Measurements from ENCODE around the gene PTPRB. TPM values are rescaled to one million over a fixed set of nuclear protein-coding genes. Genes with fewer than 3 reads are reported as not detected.

The PTPRB gene
- total and polyA plus RNA-seq, 2 donors (not counting 3 experiments of a cell fraction or from before 2014, with no cell fraction given) = 64.1 to 151 TPM

DNA sequence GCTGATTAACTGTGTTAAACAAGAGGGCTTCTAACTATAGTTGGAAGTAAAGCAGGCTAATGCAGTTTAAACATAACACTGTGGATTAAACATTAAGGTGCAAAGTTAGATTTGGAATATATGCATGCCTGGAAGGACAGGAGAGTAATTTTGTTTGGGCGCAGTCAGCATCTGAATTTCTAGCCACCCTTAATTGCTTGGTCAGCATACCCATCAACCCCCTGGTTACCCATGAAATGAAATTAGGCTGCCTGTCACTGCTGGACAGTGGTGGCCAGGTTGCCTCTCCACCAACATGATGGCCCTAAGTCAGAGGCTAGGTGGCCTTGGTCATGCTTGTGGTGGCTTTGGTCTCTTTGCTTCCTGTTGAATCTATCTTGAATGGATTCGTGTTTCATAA lies 30.0 kb upstream of the PTPRB start:
- Histone ChIP-seq H3K79me2 (ENCODE audit: control insufficient read depth, insufficient read depth, low read length) (no peaks in the 10 kb centered on the region), H3K27me3 (ENCODE audit: control insufficient read depth in 2 of 2, insufficient read depth in 2 of 2, low read length in 2 of 2) (no peaks in the 10 kb centered on the region), H3K9me1 (replicated peaks; ENCODE audit: control insufficient read depth, extremely low read depth, insufficient read depth, low read length) (no peaks in the 10 kb centered on the region), H3K9me3 (replicated peaks; ENCODE audit: control insufficient read depth, insufficient read depth, low read length) (no peaks in the 10 kb centered on the region), H3K27ac (ENCODE audit: insufficient read depth, low read depth, low read length) (no peak overlapping the region), H3K36me3 (ENCODE audit: control insufficient read depth in 2 of 2, extremely low read depth in 1 of 2, insufficient read depth in 2 of 2, low read length in 2 of 2) (no peaks in the 10 kb centered on the region), H3K9ac (replicated peaks; ENCODE audit: extremely low read depth, insufficient read depth, low read length) (no peak overlapping the region), H3K4me2 (ENCODE audit: insufficient read depth, low read length) (no peak overlapping the region), H2AFZ (ENCODE audit: low read depth, low read length) (no peak overlapping the region), H3K4me1 (ENCODE audit: control insufficient read depth, extremely low read depth, insufficient read depth, low read length) (peaks cover 34% of the 10 kb centered on the region), H3K4me3 (replicated peaks in 1 of 3; ENCODE audit: insufficient read depth in 1 of 3, low read depth in 1 of 3, low read length in 3 of 3) (no peak overlapping the region), H4K20me1 (replicated peaks; ENCODE audit: control insufficient read depth, extremely low read depth, insufficient read depth, low read length) (no peaks in the 10 kb centered on the region)
- dilution Hi-C loops (cut with MboI; ENCODE audit: extremely low pct_ligation_motif_present, low sequenced_read_pairs) (no loop called here), intact Hi-C loops (cut with micrococcal nuclease) (no loop called here)
- FAIRE-seq (no peak), DNase-seq (ENCODE audit: low read depth, low spot score) (no peak)
- CTCF ChIA-PET = no interaction called here
- BruUV-seq (replicated peaks) = no TSS peak
- TF ChIP-seq POLR2AphosphoS5 (IDR thresholded peaks at IDR 0.05; ENCODE audit: insufficient read depth, low read depth, low read length) (no peak), FOS (IDR thresholded peaks at IDR 0.05; ENCODE audit: borderline replicate concordance, insufficient read depth, low read length) (no peak), JUN (IDR thresholded peaks at IDR 0.05; ENCODE audit: borderline replicate concordance, insufficient read depth, insufficient read length, low read depth) (no peak), MYC (IDR thresholded peaks at IDR 0.05; ENCODE audit: low read depth, low read length) (no peak), CTCF (IDR thresholded peaks at IDR 0.05; ENCODE audit: extremely low read depth in 1 of 2, insufficient read depth in 1 of 2, low read depth in 1 of 2, low read length in 2 of 2) (no peak)
- POLR2A ChIA-PET = no interaction called here

- H3K36me3 ChIP-seq (ENCODE audit: control insufficient read depth in 2 of 2, extremely low read depth in 1 of 2, insufficient read depth in 2 of 2, low read length in 2 of 2) = no peaks in the 10 kb centered on the region
- no peak overlapping the region for H3K4me2 ChIP-seq (ENCODE audit: insufficient read depth, low read length)
- BruUV-seq (replicated peaks) = no TSS peak
- intact Hi-C loops (cut with micrococcal nuclease) = no loop called here
- no peaks in the 10 kb centered on the region for H3K9me3 ChIP-seq (replicated peaks; ENCODE audit: control insufficient read depth, insufficient read depth, low read length)
- ChIA-PET CTCF (interaction anchor here (1.0 to 1.2 kb wide), 2 partner anchors 16 to 53 kb away, joined by 3 to 6 read pairs; no protein-coding TSS in a partner anchor), POLR2A (no interaction called here)
- DNase-seq (ENCODE audit: low read depth, low spot score) = no peak
- no peak overlapping the region for H3K27ac ChIP-seq (ENCODE audit: insufficient read depth, low read depth, low read length)
- dilution Hi-C loops (cut with MboI; ENCODE audit: extremely low pct_ligation_motif_present, low sequenced_read_pairs) = no loop called here
- no peak overlapping the region for H2AFZ ChIP-seq (ENCODE audit: low read depth, low read length)
- peaks cover 40% of the 10 kb centered on the region for H3K4me1 ChIP-seq (ENCODE audit: control insufficient read depth, extremely low read depth, insufficient read depth, low read length)
- H3K4me3 ChIP-seq (replicated peaks in 1 of 3; ENCODE audit: insufficient read depth in 1 of 3, low read depth in 1 of 3, low read length in 3 of 3) = no peak overlapping the region
- no peaks in the 10 kb centered on the region for H3K79me2 ChIP-seq (ENCODE audit: control insufficient read depth, insufficient read depth, low read length)
- TF ChIP-seq GATA2 (IDR thresholded peaks at IDR 0.05; ENCODE audit: insufficient read depth, insufficient read length, low read depth, low read length) = no peak
- no peak for TF ChIP-seq POLR2A (IDR thresholded peaks at IDR 0.05; ENCODE audit: low read depth, low read length)
- TF ChIP-seq POLR2AphosphoS5 (IDR thresholded peaks at IDR 0.05; ENCODE audit: insufficient read depth, low read depth, low read length) = no peak
- no peak for TF ChIP-seq EZH2 (IDR thresholded peaks at IDR 0.05; ENCODE audit: borderline replicate concordance, low read depth, low read length, severe bottlenecking)
- no peaks in the 10 kb centered on the region for H4K20me1 ChIP-seq (replicated peaks; ENCODE audit: control insufficient read depth, extremely low read depth, insufficient read depth, low read length)
- no peaks in the 10 kb centered on the region for H3K9me1 ChIP-seq (replicated peaks; ENCODE audit: control insufficient read depth, extremely low read depth, insufficient read depth, low read length)
- no peak for FAIRE-seq
- H3K9ac ChIP-seq (replicated peaks; ENCODE audit: extremely low read depth, insufficient read depth, low read length) = no peak overlapping the region
- no peaks in the 10 kb centered on the region for H3K27me3 ChIP-seq (ENCODE audit: control insufficient read depth in 2 of 2, insufficient read depth in 2 of 2, low read length in 2 of 2)
Observed at GRCh38 chr12:70666364-70666763, 29.1 kb upstream of the PTPRB start.
